HG03280 (cell line): ENCODE data around the gene MRC1.
"Not testable (repeated sequence)": the region's sequence is repeated elsewhere in the genome, so short reads cannot be mapped to it uniquely, and the experiment has no call there.

Source experiments
- ATAC-seq: cut with Tn5 transposase; IDR thresholded peaks from one replicate; pipeline ENCODE4 v1.9.1; 2021; ENCODE audit warnings: mild to moderate bottlenecking, moderate library complexity; ENCODE audit not compliant: unreplicated experiment

The MRC1 gene

GRCh38 chr10:17891435-17891834 lies 82.3 kb downstream of the MRC1 start:
- ATAC-seq = no peak

GRCh38 chr10:17904564-17904963 lies 95.4 kb downstream of the MRC1 start:
- no peak for ATAC-seq

- ATAC-seq = no peak
Observed at GRCh38 chr10:17905491-17905890, 96.3 kb downstream of the MRC1 start.

GRCh38 chr10:17906002-17906401 lies 96.9 kb downstream of the MRC1 start:
- ATAC-seq = no peak

GRCh38 chr10:17907641-17908040 lies 98.5 kb downstream of the MRC1 start:
- ATAC-seq = no peak

- no peak for ATAC-seq
Observed at GRCh38 chr10:17910125-17910789, 101.1 kb downstream of the MRC1 start.

- ATAC-seq = no peak
Observed at GRCh38 chr10:17912754-17913153, 103.6 kb downstream of the MRC1 start.

- no peak for ATAC-seq
Observed at GRCh38 chr10:17913604-17914003, 104.5 kb downstream of the MRC1 start.

- ATAC-seq = no peak
Observed at GRCh38 chr10:17914169-17915045, 105.3 kb downstream of the MRC1 start.

GRCh38 chr10:17915181-17915580 lies 106.0 kb downstream of the MRC1 start:
- ATAC-seq = no peak

GRCh38 chr10:17918187-17918903 lies 109.2 kb downstream of the MRC1 start:
- ATAC-seq = no peak

GRCh38 chr10:17921378-17921777 lies 112.2 kb downstream of the MRC1 start:
- no peak for ATAC-seq

- no peak for ATAC-seq
Observed at GRCh38 chr10:17923728-17924127, 114.6 kb downstream of the MRC1 start.

GRCh38 chr10:17943033-17943745 lies 134.0 kb downstream of the MRC1 start:
- no peak for ATAC-seq

GRCh38 chr10:17950269-17950668 lies 141.1 kb downstream of the MRC1 start:
- ATAC-seq = not testable (repeated sequence)

GRCh38 chr10:17950726-17951125 lies 141.6 kb downstream of the MRC1 start:
- ATAC-seq = no peak

GRCh38 chr10:17951868-17952371 lies 142.8 kb downstream of the MRC1 start, which contains the start of gene SLC39A12:
Gene SLC39A12 (plus strand): TSS chr10:17951918. CDS start chr10:17953277, 1,359 bp downstream.
- ATAC-seq = no peak

- ATAC-seq = not testable (repeated sequence)
Observed at GRCh38 chr10:17954372-17954771, 145.2 kb downstream of the MRC1 start.

GRCh38 chr10:17954861-17955260 lies 145.7 kb downstream of the MRC1 start:
- ATAC-seq = no peak

- ATAC-seq = no peak
Observed at GRCh38 chr10:17958049-17958448, 148.9 kb downstream of the MRC1 start.

- ATAC-seq = no peak
Observed at GRCh38 chr10:17959870-17960269, 150.7 kb downstream of the MRC1 start.
